Activated T-helper 17 cell treated with anti-CD3 and anti-CD28 coated beads, Interleukin-2, amount 50 U/mL, for 72 hours (primary cell): ENCODE measurements around the gene SCGB1A1. TPM values are rescaled to one million over a fixed set of nuclear protein-coding genes. Genes with fewer than 3 reads are reported as not detected.
"Not testable (repeated sequence)": the region's sequence is repeated elsewhere in the genome, so short reads cannot be mapped to it uniquely, and the experiment has no call there.

Source experiments
- ATAC-seq: fragments of 150-1000 bp; cut with Tn5 transposase; replicated peaks from 2 replicates; pipeline ENCODE4 v1.10.0; 2021; ENCODE audit warnings: mild to moderate bottlenecking, moderate library complexity
- H3K27ac Mint-ChIP-seq: one replicate; pipeline ENCODE4 v1.8.0; 2022; ENCODE audit warnings: mixed read lengths
- H3K27me3 Mint-ChIP-seq: one replicate; pipeline ENCODE4 v1.8.0; 2022; ENCODE audit warnings: mixed read lengths
- H3K36me3 Mint-ChIP-seq: one replicate; pipeline ENCODE4 v1.8.0; 2022; ENCODE audit warnings: low read depth, mild to moderate bottlenecking, mixed read lengths
- H3K4me1 Mint-ChIP-seq: one replicate; pipeline ENCODE4 v1.8.0; 2022; ENCODE audit warnings: mixed read lengths
- H3K4me3 Mint-ChIP-seq: one replicate; pipeline ENCODE4 v1.8.0; 2022; ENCODE audit warnings: mild to moderate bottlenecking, mixed read lengths
- H3K9me3 Mint-ChIP-seq: one replicate; pipeline ENCODE4 v1.8.0; 2022; ENCODE audit warnings: mixed read lengths
- total RNA-seq, 2 donors: library from RNA; stranded (reverse); gene quantifications; one replicate each; pipeline ENCODE4 v1.2.3, GENCODE V29; 2022

The SCGB1A1 gene
- total RNA-seq: not detected

GRCh38 chr11:62418733-62419132 lies at the start of gene SCGB1A1:
Gene SCGB1A1, plus strand, starts transcription at chr11:62419033. Its CDS starts 63 bp downstream, at chr11:62419096.
- Mint-ChIP-seq H3K27me3 (no peaks in the 10 kb centered on the region), H3K4me1 (no peaks in the 10 kb centered on the region), H3K4me3 (no peak within 1 kb of the TSS), H3K36me3 (no peaks in the 10 kb centered on the region), H3K27ac (peak within 1 kb of the TSS; percentile 46), H3K9me3 (no peaks in the 10 kb centered on the region)
- no peak for ATAC-seq

GRCh38 chr11:62370743-62371440 lies 47.9 kb upstream of the SCGB1A1 start:
- H3K36me3 Mint-ChIP-seq: no peaks in the 10 kb centered on the region

GRCh38 chr11:62372871-62373270 lies 46.0 kb upstream of the SCGB1A1 start:
- Mint-ChIP-seq H3K4me3 (no peak overlapping the region), H3K27me3 (no peaks in the 10 kb centered on the region), H3K36me3 (no peaks in the 10 kb centered on the region), H3K4me1 (no peaks in the 10 kb centered on the region), H3K27ac (no peak overlapping the region), H3K9me3 (no peaks in the 10 kb centered on the region)
- ATAC-seq: peak; percentile 21

More at GRCh38 chr11:62370743-62371440, 47.9 kb upstream of the SCGB1A1 start:
- Mint-ChIP-seq H3K27ac (no peak overlapping the region), H3K4me3 (peak overlapping the region; percentile 64), H3K27me3 (no peaks in the 10 kb centered on the region), H3K4me1 (no peaks in the 10 kb centered on the region), H3K9me3 (no peaks in the 10 kb centered on the region)
- peak; percentile 92 for ATAC-seq

GRCh38 chr11:62373464-62374119 lies 45.2 kb upstream of the SCGB1A1 start:
- no peak for ATAC-seq
- H3K4me1 Mint-ChIP-seq: no peaks in the 10 kb centered on the region
- no peak overlapping the region for H3K27ac Mint-ChIP-seq
- H3K36me3 Mint-ChIP-seq: no peaks in the 10 kb centered on the region
- no peak overlapping the region for H3K4me3 Mint-ChIP-seq
- no peaks in the 10 kb centered on the region for H3K9me3 Mint-ChIP-seq
- no peaks in the 10 kb centered on the region for H3K27me3 Mint-ChIP-seq

- no peak overlapping the region for H3K4me3 Mint-ChIP-seq
- H3K27me3 Mint-ChIP-seq: no peaks in the 10 kb centered on the region
- no peak for ATAC-seq
- H3K36me3 Mint-ChIP-seq: no peaks in the 10 kb centered on the region
- no peak overlapping the region for H3K27ac Mint-ChIP-seq
- H3K4me1 Mint-ChIP-seq: no peaks in the 10 kb centered on the region
- no peaks in the 10 kb centered on the region for H3K9me3 Mint-ChIP-seq
Measured at GRCh38 chr11:62374801-62375200, 44.0 kb upstream of the SCGB1A1 start.

GRCh38 chr11:62378459-62379063 lies 40.3 kb upstream of the SCGB1A1 start:
- H3K9me3 Mint-ChIP-seq, H3K27ac Mint-ChIP-seq: not testable (repeated sequence)

GRCh38 chr11:62379586-62379985 lies 39.2 kb upstream of the SCGB1A1 start:
- H3K4me1 Mint-ChIP-seq, H3K36me3 Mint-ChIP-seq, ATAC-seq, H3K27me3 Mint-ChIP-seq, H3K4me3 Mint-ChIP-seq, H3K27ac Mint-ChIP-seq, H3K9me3 Mint-ChIP-seq: not testable (repeated sequence)

More at GRCh38 chr11:62378459-62379063, 40.3 kb upstream of the SCGB1A1 start:
- not testable (repeated sequence) for H3K4me1 Mint-ChIP-seq, ATAC-seq, H3K36me3 Mint-ChIP-seq, H3K4me3 Mint-ChIP-seq, H3K27me3 Mint-ChIP-seq

- H3K27me3 Mint-ChIP-seq, H3K4me1 Mint-ChIP-seq, H3K27ac Mint-ChIP-seq, H3K9me3 Mint-ChIP-seq, H3K4me3 Mint-ChIP-seq, H3K36me3 Mint-ChIP-seq: not testable (repeated sequence)
- peak; percentile 84 for ATAC-seq
Measured at GRCh38 chr11:62380821-62381245, 38.0 kb upstream of the SCGB1A1 start.

GRCh38 chr11:62383822-62384221 lies 35.0 kb upstream of the SCGB1A1 start:
- Mint-ChIP-seq H3K27ac (no peak overlapping the region), H3K9me3 (no peaks in the 10 kb centered on the region)

GRCh38 chr11:62386083-62386482 lies 32.8 kb upstream of the SCGB1A1 start:
- not testable (repeated sequence) for H3K4me1 Mint-ChIP-seq, H3K27me3 Mint-ChIP-seq, H3K4me3 Mint-ChIP-seq, H3K36me3 Mint-ChIP-seq, H3K9me3 Mint-ChIP-seq, H3K27ac Mint-ChIP-seq
- peak; percentile 74 for ATAC-seq

More at GRCh38 chr11:62383822-62384221, 35.0 kb upstream of the SCGB1A1 start:
- H3K4me3 Mint-ChIP-seq: no peak overlapping the region
- H3K27me3 Mint-ChIP-seq: no peaks in the 10 kb centered on the region
- H3K36me3 Mint-ChIP-seq: no peaks in the 10 kb centered on the region
- no peak for ATAC-seq
- H3K4me1 Mint-ChIP-seq: no peaks in the 10 kb centered on the region

- Mint-ChIP-seq H3K27me3 (no peaks in the 10 kb centered on the region), H3K4me1 (no peaks in the 10 kb centered on the region), H3K36me3 (no peaks in the 10 kb centered on the region), H3K9me3 (no peaks in the 10 kb centered on the region), H3K4me3 (no peak overlapping the region), H3K27ac (no peak overlapping the region)
- ATAC-seq: no peak
Measured at GRCh38 chr11:62387381-62387780, 31.5 kb upstream of the SCGB1A1 start.

- H3K4me3 Mint-ChIP-seq: no peak overlapping the region
- no peaks in the 10 kb centered on the region for H3K4me1 Mint-ChIP-seq
- no peak for ATAC-seq
- no peaks in the 10 kb centered on the region for H3K9me3 Mint-ChIP-seq
- no peaks in the 10 kb centered on the region for H3K27me3 Mint-ChIP-seq
- H3K36me3 Mint-ChIP-seq: no peaks in the 10 kb centered on the region
- no peak overlapping the region for H3K27ac Mint-ChIP-seq
Measured at GRCh38 chr11:62388999-62389398, 29.8 kb upstream of the SCGB1A1 start.

- no peaks in the 10 kb centered on the region for H3K4me1 Mint-ChIP-seq
- no peak overlapping the region for H3K4me3 Mint-ChIP-seq
- H3K27ac Mint-ChIP-seq: no peak overlapping the region
- H3K36me3 Mint-ChIP-seq: no peaks in the 10 kb centered on the region
- ATAC-seq: no peak
- no peaks in the 10 kb centered on the region for H3K9me3 Mint-ChIP-seq
- H3K27me3 Mint-ChIP-seq: no peaks in the 10 kb centered on the region
Measured at GRCh38 chr11:62390237-62390636, 28.6 kb upstream of the SCGB1A1 start.

- Mint-ChIP-seq H3K27ac (no peak overlapping the region), H3K27me3 (no peaks in the 10 kb centered on the region), H3K9me3 (no peaks in the 10 kb centered on the region), H3K4me1 (no peaks in the 10 kb centered on the region), H3K4me3 (no peak overlapping the region), H3K36me3 (no peaks in the 10 kb centered on the region)
- no peak for ATAC-seq
Measured at GRCh38 chr11:62390722-62391121, 28.1 kb upstream of the SCGB1A1 start.
